ENCODE data around the gene C10orf90. TPM values are rescaled to one million over a fixed set of nuclear protein-coding genes. Genes with fewer than 3 reads are reported as not detected.

The C10orf90 gene
- total RNA-seq, 1 experiment from 2014 or later, result not detected

- no peak overlapping the region for H3K4me2 ChIP-seq (ENCODE audit: insufficient read depth, insufficient read length, low read length)
- WGBS (ENCODE audit: extremely low coverage, insufficient read length, low lambda C conversion rate), result no CpG with 5 or more reads among the region's 2 CpGs
These were observed 75.3 kb downstream of the C10orf90 start for GRCh38 chr10:126595160-126595559.

More at GRCh38 chr10:126595160-126595559, 75.3 kb downstream of the C10orf90 start:
- no peak overlapping the region for H3K4me3 Mint-ChIP-seq
- Histone ChIP-seq H4K91ac (ENCODE audit: insufficient read length, low read depth, low read length) (no peak overlapping the region), H3K27me3 (ENCODE audit: insufficient read depth, low read length) (no peaks in the 10 kb centered on the region), H3K23ac (ENCODE audit: insufficient read length, low read depth, low read length) (no peak overlapping the region), H2AK5ac (ENCODE audit: insufficient read length, low read length) (no peak overlapping the region), H2BK120ac (ENCODE audit: low read depth, low read length, poor library complexity, severe bottlenecking) (no peak overlapping the region), H3K79me1 (ENCODE audit: insufficient read depth, low read depth, low read length, poor library complexity, severe bottlenecking) (no peaks in the 10 kb centered on the region), H3T11ph (ENCODE audit: low read length) (no peak overlapping the region), H3K79me2 (ENCODE audit: insufficient read depth, low read length) (no peaks in the 10 kb centered on the region), H4K8ac (replicated peaks; ENCODE audit: insufficient read length, low read depth, low read length) (no peak overlapping the region), H4K20me1 (ENCODE audit: control insufficient read depth, insufficient read depth, insufficient read length) (no peaks in the 10 kb centered on the region), H3K9ac (ENCODE audit: extremely low read depth, insufficient read length, low read length) (no peak overlapping the region), H3K9me3 (ENCODE audit: control insufficient read depth, low read depth, low read length) (no peaks in the 10 kb centered on the region), H3K56ac (ENCODE audit: insufficient read length, low read depth, low read length) (no peak overlapping the region), H3K18ac (ENCODE audit: insufficient read length, low read depth, low read length) (no peak overlapping the region), H3K4ac (ENCODE audit: low read depth, low read length) (no peak overlapping the region), H3K23me2 (ENCODE audit: insufficient read length, low read depth, low read length, poor library complexity, severe bottlenecking) (no peaks in the 10 kb centered on the region), H3K27ac (ENCODE audit: insufficient read length, low read depth, low read length) (no peak overlapping the region), H2AFZ (ENCODE audit: low read length) (no peak overlapping the region), H4K5ac (ENCODE audit: insufficient read length, low read depth, low read length) (no peak overlapping the region), H2BK5ac (ENCODE audit: insufficient read length, low read length) (no peak overlapping the region), H2BK20ac (ENCODE audit: low read depth, low read length, poor library complexity, severe bottlenecking) (no peak overlapping the region), H2BK15ac (ENCODE audit: low read depth, low read length) (no peak overlapping the region), H3K4me1 (ENCODE audit: insufficient read depth, low read length) (peaks cover 3% of the 10 kb centered on the region; the same call in 1 of the 2 replicates), H2BK12ac (ENCODE audit: insufficient read length, low read depth, low read length) (no peak overlapping the region), H3K14ac (ENCODE audit: insufficient read depth, low read length) (no peak overlapping the region)
- TF ChIP-seq CTCF (conservative IDR thresholded peaks at IDR 0.05), result no peak
- no peaks in the 10 kb centered on the region; a peak in 1 of 5 replicates for H3K9me3 Mint-ChIP-seq
- peaks cover 9 to 15% of the 10 kb centered on the region in 2 experiments for H3K4me1 Mint-ChIP-seq
- no peaks in the 10 kb centered on the region; the same call in 1 of the 2 replicates for H3K27me3 Mint-ChIP-seq (ENCODE audit: low read depth)
- DNase-seq, result no peak
- no peaks in the 10 kb centered on the region; a peak in 1 of 7 replicates for H3K36me3 Mint-ChIP-seq (ENCODE audit: insufficient read depth in 1 of 3, low read depth in 3 of 3)
- H3K27ac Mint-ChIP-seq, result no peak overlapping the region

Measured in H9 (cell line).